ENCODE measurements around the gene MED20.

MED20 gene

GRCh38 chr6:41900861-41901260 lies 20.1 kb downstream of the MED20 start:
- no peaks in the 10 kb centered on the region for H3K9me3 ChIP-seq (ENCODE audit: control insufficient read depth, low read length)
- no CpG with 5 or more reads among the region's 1 CpG for WGBS, 2 experiments (ENCODE audit: insufficient coverage in 2 of 2)
- no peak overlapping the region for H3K4me3 ChIP-seq (ENCODE audit: extremely low read depth, insufficient read depth, low read length, poor library complexity, severe bottlenecking)
- peaks cover 39% of the 10 kb centered on the region for H3K36me3 ChIP-seq (ENCODE audit: control insufficient read depth, insufficient read depth, low read length)
- H3K4me1 ChIP-seq (ENCODE audit: control insufficient read depth, insufficient read depth, low read length, poor library complexity, severe bottlenecking) = peaks cover 4% of the 10 kb centered on the region
- no peak overlapping the region for H3K27ac ChIP-seq (ENCODE audit: low read depth, low read length, severe bottlenecking)

GRCh38 chr6:41896281-41896680 lies 24.7 kb downstream of the MED20 start:
- Histone ChIP-seq H3K36me3 (ENCODE audit: control insufficient read depth, insufficient read depth, low read length) (peaks cover 7% of the 10 kb centered on the region), H3K4me1 (ENCODE audit: control insufficient read depth, insufficient read depth, low read length, poor library complexity, severe bottlenecking) (peaks cover 5% of the 10 kb centered on the region), H3K4me3 (ENCODE audit: extremely low read depth, insufficient read depth, low read length, poor library complexity, severe bottlenecking) (peak overlapping the region; percentile 59), H3K27ac (ENCODE audit: low read depth, low read length, severe bottlenecking) (peak overlapping the region; percentile 89), H3K9me3 (ENCODE audit: control insufficient read depth, low read length) (no peaks in the 10 kb centered on the region)
- WGBS, 2 experiments (ENCODE audit: insufficient coverage in 2 of 2) = no CpG with 5 or more reads among the region's 3 CpGs

GRCh38 chr6:41895300-41896233 lies 25.4 kb downstream of the MED20 start, which contains the start of gene USP49:
Gene USP49 (minus strand): TSS chr6:41895375. CDS start chr6:41806983, 88,392 bp downstream.
- peaks cover 5% of the 10 kb centered on the region for H3K4me1 ChIP-seq (ENCODE audit: control insufficient read depth, insufficient read depth, low read length, poor library complexity, severe bottlenecking)
- H3K36me3 ChIP-seq (ENCODE audit: control insufficient read depth, insufficient read depth, low read length) = peaks cover 7% of the 10 kb centered on the region
- peak within 1 kb of the TSS; percentile 89 for H3K27ac ChIP-seq (ENCODE audit: low read depth, low read length, severe bottlenecking)
- peak within 1 kb of the TSS; percentile 59 for H3K4me3 ChIP-seq (ENCODE audit: extremely low read depth, insufficient read depth, low read length, poor library complexity, severe bottlenecking)
- H3K9me3 ChIP-seq (ENCODE audit: control insufficient read depth, low read length) = no peaks in the 10 kb centered on the region
- 0% methylated on average over 38 to 43 of the region's 55 CpGs for WGBS, 2 experiments (ENCODE audit: insufficient coverage in 2 of 2)

GRCh38 chr6:41894366-41895299 lies 26.3 kb downstream of the MED20 start:
- Histone ChIP-seq H3K9me3 (ENCODE audit: control insufficient read depth, low read length) (no peaks in the 10 kb centered on the region), H3K4me3 (ENCODE audit: extremely low read depth, insufficient read depth, low read length, poor library complexity, severe bottlenecking) (peak overlapping the region; percentile 59), H3K27ac (ENCODE audit: low read depth, low read length, severe bottlenecking) (peak overlapping the region; percentile 58), H3K4me1 (ENCODE audit: control insufficient read depth, insufficient read depth, low read length, poor library complexity, severe bottlenecking) (peaks cover 5% of the 10 kb centered on the region), H3K36me3 (ENCODE audit: control insufficient read depth, insufficient read depth, low read length) (no peaks in the 10 kb centered on the region)
- 1 to 2% methylated on average over 14 to 33 of the region's 56 CpGs for WGBS, 2 experiments (ENCODE audit: insufficient coverage in 2 of 2)

GRCh38 chr6:41892921-41893564 lies 27.9 kb downstream of the MED20 start:
- Histone ChIP-seq H3K4me1 (ENCODE audit: control insufficient read depth, insufficient read depth, low read length, poor library complexity, severe bottlenecking) (peaks cover 5% of the 10 kb centered on the region), H3K36me3 (ENCODE audit: control insufficient read depth, insufficient read depth, low read length) (no peaks in the 10 kb centered on the region), H3K9me3 (ENCODE audit: control insufficient read depth, low read length) (no peaks in the 10 kb centered on the region), H3K27ac (ENCODE audit: low read depth, low read length, severe bottlenecking) (no peak overlapping the region), H3K4me3 (ENCODE audit: extremely low read depth, insufficient read depth, low read length, poor library complexity, severe bottlenecking) (no peak overlapping the region)
- WGBS, 2 experiments (ENCODE audit: insufficient coverage in 2 of 2) = 58 to 71% methylated on average over 2 to 3 of the region's 4 CpGs

GRCh38 chr6:41887331-41887751 lies 33.6 kb downstream of the MED20 start:
- WGBS, 2 experiments (ENCODE audit: insufficient coverage in 2 of 2) = no CpG with 5 or more reads among the region's 4 CpGs
- no peaks in the 10 kb centered on the region for H3K36me3 ChIP-seq (ENCODE audit: control insufficient read depth, insufficient read depth, low read length)
- H3K4me3 ChIP-seq (ENCODE audit: extremely low read depth, insufficient read depth, low read length, poor library complexity, severe bottlenecking) = no peak overlapping the region
- H3K27ac ChIP-seq (ENCODE audit: low read depth, low read length, severe bottlenecking) = no peak overlapping the region
- H3K4me1 ChIP-seq (ENCODE audit: control insufficient read depth, insufficient read depth, low read length, poor library complexity, severe bottlenecking) = peaks cover 10% of the 10 kb centered on the region
- H3K9me3 ChIP-seq (ENCODE audit: control insufficient read depth, low read length) = no peaks in the 10 kb centered on the region

GRCh38 chr6:41885930-41886329 lies 35.0 kb downstream of the MED20 start:
- Histone ChIP-seq H3K4me3 (ENCODE audit: extremely low read depth, insufficient read depth, low read length, poor library complexity, severe bottlenecking) (no peak overlapping the region), H3K9me3 (ENCODE audit: control insufficient read depth, low read length) (no peaks in the 10 kb centered on the region), H3K27ac (ENCODE audit: low read depth, low read length, severe bottlenecking) (no peak overlapping the region), H3K4me1 (ENCODE audit: control insufficient read depth, insufficient read depth, low read length, poor library complexity, severe bottlenecking) (peaks cover 10% of the 10 kb centered on the region), H3K36me3 (ENCODE audit: control insufficient read depth, insufficient read depth, low read length) (no peaks in the 10 kb centered on the region)
- whole genome bisulfite sequencing, 2 experiments (ENCODE audit: insufficient coverage in 2 of 2) = no CpG with 5 or more reads among the region's 1 CpG

GRCh38 chr6:41884957-41885356 lies 36.0 kb downstream of the MED20 start:
- H3K27ac ChIP-seq (ENCODE audit: low read depth, low read length, severe bottlenecking) = no peak overlapping the region
- H3K9me3 ChIP-seq (ENCODE audit: control insufficient read depth, low read length) = no peaks in the 10 kb centered on the region
- H3K36me3 ChIP-seq (ENCODE audit: control insufficient read depth, insufficient read depth, low read length) = no peaks in the 10 kb centered on the region
- H3K4me1 ChIP-seq (ENCODE audit: control insufficient read depth, insufficient read depth, low read length, poor library complexity, severe bottlenecking) = peaks cover 10% of the 10 kb centered on the region
- WGBS, 2 experiments (ENCODE audit: insufficient coverage in 2 of 2) = 90 to 100% methylated on average over 1 to 2 of the region's 5 CpGs
- no peak overlapping the region for H3K4me3 ChIP-seq (ENCODE audit: extremely low read depth, insufficient read depth, low read length, poor library complexity, severe bottlenecking)

- H3K4me1 ChIP-seq (ENCODE audit: control insufficient read depth, insufficient read depth, low read length, poor library complexity, severe bottlenecking) = no peaks in the 10 kb centered on the region
- H3K27ac ChIP-seq (ENCODE audit: low read depth, low read length, severe bottlenecking) = no peak overlapping the region
- H3K36me3 ChIP-seq (ENCODE audit: control insufficient read depth, insufficient read depth, low read length) = no peaks in the 10 kb centered on the region
- H3K4me3 ChIP-seq (ENCODE audit: extremely low read depth, insufficient read depth, low read length, poor library complexity, severe bottlenecking) = no peak overlapping the region
- 100% methylated on average over 1 of the region's 1 CpG; no CpG with 5 or more reads in 1 of the 2 experiments for WGBS, 2 experiments (ENCODE audit: insufficient coverage in 2 of 2)
- no peaks in the 10 kb centered on the region for H3K9me3 ChIP-seq (ENCODE audit: control insufficient read depth, low read length)
Measured at GRCh38 chr6:41881506-41881905, 39.4 kb downstream of the MED20 start.

GRCh38 chr6:41878961-41879405 lies 42.0 kb downstream of the MED20 start:
- no peak overlapping the region for H3K4me3 ChIP-seq (ENCODE audit: extremely low read depth, insufficient read depth, low read length, poor library complexity, severe bottlenecking)
- WGBS, 2 experiments (ENCODE audit: insufficient coverage in 2 of 2) = 77 to 96% methylated on average over 3 to 4 of the region's 5 CpGs
- no peaks in the 10 kb centered on the region for H3K9me3 ChIP-seq (ENCODE audit: control insufficient read depth, low read length)
- H3K27ac ChIP-seq (ENCODE audit: low read depth, low read length, severe bottlenecking) = peak overlapping the region; percentile 17
- H3K4me1 ChIP-seq (ENCODE audit: control insufficient read depth, insufficient read depth, low read length, poor library complexity, severe bottlenecking) = no peaks in the 10 kb centered on the region
- no peaks in the 10 kb centered on the region for H3K36me3 ChIP-seq (ENCODE audit: control insufficient read depth, insufficient read depth, low read length)
